Endothelial cell of umbilical vein (primary cell): ENCODE results near the gene CCAR1.

ENCODE experiments used
- CTCF ChIP-seq, 2 donors: IDR thresholded peaks; 1 replicate in 1 of 2; 2 replicates in 1 of 2; pipeline ENCODE4 v1.5.1; 2011; ENCODE audit warnings: low read length in 2 of 2, mild to moderate bottlenecking in 2 of 2, moderate library complexity in 2 of 2, control low read depth in 1 of 2, inconsistent platforms in 1 of 2, low read depth in 1 of 2; ENCODE audit not compliant: insufficient read depth in 1 of 2; ENCODE audit errors: extremely low read depth in 1 of 2
- POLR2AphosphoS5 ChIP-seq: IDR thresholded peaks from 2 replicates; pipeline ENCODE4 v1.6.1; 2012; ENCODE audit warnings: low read depth, mild to moderate bottlenecking, control low read depth, low read length, moderate library complexity; ENCODE audit not compliant: insufficient read depth

- TF ChIP-seq CTCF (IDR thresholded peaks at IDR 0.05; ENCODE audit: extremely low read depth in 1 of 2, insufficient read depth in 1 of 2, low read depth in 1 of 2, low read length in 2 of 2) (no peak), POLR2AphosphoS5 (no peak)
Observed at GRCh38 chr10:68756766-68757165, 35.7 kb downstream of the CCAR1 start.
